HEK293T (cell line): Measurements from ENCODE around the gene EPG5.

Source experiments
- ARNT ChIP-seq: fragments of 450-650 bp; IDR thresholded peaks from 2 replicates; pipeline ENCODE4 v1.6.1; 2017; ENCODE audit warnings: mild to moderate bottlenecking
- FOXA1 ChIP-seq: fragments of 450-650 bp; IDR thresholded peaks from 2 replicates; pipeline ENCODE4 v1.6.1; 2016; ENCODE audit warnings: mild to moderate bottlenecking
- FOXK2 ChIP-seq: fragments of 450-650 bp; IDR thresholded peaks from 2 replicates; pipeline ENCODE4 v1.6.1; 2016; ENCODE audit warnings: mild to moderate bottlenecking
- LEF1 ChIP-seq: fragments of 450-650 bp; IDR thresholded peaks from 2 replicates; pipeline ENCODE4 v1.6.1; 2017; ENCODE audit warnings: mild to moderate bottlenecking, borderline replicate concordance
- NFRKB ChIP-seq: fragments of 450-650 bp; IDR thresholded peaks from 2 replicates; pipeline ENCODE4 v1.6.1; 2016; ENCODE audit warnings: mild to moderate bottlenecking, moderate library complexity
- SUZ12 ChIP-seq: fragments of 450-650 bp; IDR thresholded peaks from 2 replicates; pipeline ENCODE4 v1.6.1; 2016; ENCODE audit warnings: mild to moderate bottlenecking
- TARDBP ChIP-seq: fragments of 450-650 bp; IDR thresholded peaks from 2 replicates; pipeline ENCODE4 v1.6.1; 2016

GRCh38 chr18:45887585-45887984 lies 79.5 kb downstream of the EPG5 start:
- TF ChIP-seq NFRKB (no peak), LEF1 (no peak), ARNT (no peak), TARDBP (no peak), FOXA1 (no peak), SUZ12 (no peak), FOXK2 (no peak)
